Myocyte (in vitro differentiated cells): ENCODE data around the gene PPP1R13B. TPM values are rescaled to one million over a fixed set of nuclear protein-coding genes. Genes with fewer than 3 reads are reported as not detected.
A peak's percentile ranks its signal among the peaks of the same experiment; 100 is the strongest.
"Not testable (repeated sequence)": the region's sequence is repeated elsewhere in the genome, so short reads cannot be mapped to it uniquely, and the experiment has no call there.

Experiments used
- DNase-seq: peaks from one replicate; pipeline ENCODE4 v3.0.0-alpha.2; 2012; ENCODE audit warnings: low read depth
- polyA plus RNA-seq: library from polyadenylated mRNA; unstranded; fragments of >200 nt; gene quantifications from one replicate; pipeline ENCODE4 v1.2.1, GENCODE V29; 2012; ENCODE audit warnings: missing spikeins
- total RNA-seq: library from RNA; depleted of rRNA; stranded (reverse); fragments of >200 nt; gene quantifications from 2 replicates; pipeline ENCODE4 v1.2.3, GENCODE V29; 2014

PPP1R13B gene
- total RNA-seq = 1.2 and 2.1 TPM in 2 replicates
- polyA plus RNA-seq = 2.6 TPM

GRCh38 chr14:103847451-103848174 lies at the start of gene PPP1R13B:
Gene PPP1R13B, minus strand, starts transcription at chr14:103847575. Its CDS starts 268 bp downstream, at chr14:103847307.
- DNase-seq = peak; percentile 86

DNA sequence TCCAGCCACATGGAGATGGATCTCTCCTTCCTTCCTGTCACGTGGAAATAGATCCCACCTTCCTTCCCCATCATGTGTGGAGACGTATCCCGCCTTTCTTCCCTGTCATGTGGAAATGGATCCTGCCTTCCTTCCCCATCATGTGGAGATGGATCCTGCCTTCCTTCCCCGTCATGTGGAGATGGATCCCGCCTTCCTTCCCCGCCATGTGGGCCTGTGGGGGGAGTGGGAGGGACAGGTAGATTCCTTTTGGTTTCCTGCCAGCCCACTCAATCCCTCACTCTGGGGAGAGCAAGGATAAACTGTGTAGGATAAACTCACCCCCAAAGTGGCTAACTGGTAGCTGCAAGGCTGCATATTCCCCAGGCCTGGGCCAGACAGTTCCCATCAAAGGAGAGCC lies 49.2 kb upstream of the PPP1R13B start:
- no peak for DNase-seq

DNA sequence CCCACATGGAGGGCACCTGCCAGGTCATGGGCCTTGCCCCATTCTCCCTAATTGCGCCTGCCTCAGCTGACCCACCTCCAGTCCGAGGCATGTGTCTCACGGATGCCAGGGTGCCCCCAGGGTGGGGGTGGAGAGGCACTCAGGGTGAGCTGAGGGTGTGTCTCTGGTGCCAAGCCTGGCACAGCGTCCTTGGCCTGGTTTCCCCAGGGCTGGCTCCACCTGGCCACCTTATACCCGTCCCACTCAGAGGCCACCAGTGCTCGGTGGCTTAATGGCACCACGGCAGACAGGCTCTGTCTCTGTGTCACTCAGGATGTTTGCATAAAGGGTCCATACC lies 47.3 kb upstream of the PPP1R13B start:
- DNase-seq = no peak

- no peak for DNase-seq
Measured at GRCh38 chr14:103894034-103894722, 46.8 kb upstream of the PPP1R13B start.

- DNase-seq = no peak
Measured at GRCh38 chr14:103892247-103892646, 44.9 kb upstream of the PPP1R13B start.

- DNase-seq = no peak
Measured at GRCh38 chr14:103891667-103892215, 44.4 kb upstream of the PPP1R13B start.

DNA sequence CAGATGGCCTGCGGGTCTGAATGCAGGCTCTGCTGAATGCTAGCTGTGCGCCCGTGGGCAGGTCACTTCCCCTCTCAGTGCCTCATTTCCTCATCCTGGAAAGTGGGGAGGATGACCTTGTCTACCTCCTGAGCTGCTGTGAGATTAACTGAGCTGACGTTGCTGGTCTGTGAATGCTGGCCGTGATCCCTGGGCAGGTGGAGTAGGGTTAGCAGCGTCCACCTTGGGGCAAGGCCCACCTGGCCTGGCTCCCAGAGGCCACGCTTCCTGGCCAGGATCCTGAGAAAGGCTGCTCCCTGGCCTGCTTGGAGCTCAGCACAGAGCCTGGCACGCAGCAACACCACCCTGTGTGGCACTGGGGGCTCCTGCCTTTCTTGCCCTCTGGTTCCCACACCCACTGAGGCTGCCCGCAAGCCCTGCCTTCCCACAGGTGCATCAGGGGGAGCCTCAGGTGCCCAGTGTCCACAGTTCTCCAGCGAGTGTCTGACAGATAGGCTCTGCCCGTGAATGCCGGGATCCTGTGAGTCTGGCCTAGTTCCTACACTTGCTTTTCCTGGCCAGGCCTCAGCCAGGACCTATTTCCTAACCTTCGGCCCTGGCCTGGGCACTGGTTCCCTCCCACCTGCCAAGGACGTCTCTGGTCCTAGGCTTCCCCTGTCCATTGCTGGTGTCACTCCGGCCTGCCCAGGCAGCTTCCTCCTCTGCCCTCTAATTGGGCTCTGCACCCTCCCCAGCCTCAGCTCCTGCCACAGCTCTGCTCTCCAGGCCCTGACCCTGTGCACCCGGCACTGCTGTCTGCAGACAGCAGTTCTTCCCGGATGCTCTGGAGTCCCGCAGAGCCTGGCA lies 43.7 kb upstream of the PPP1R13B start:
- no peak for DNase-seq

GRCh38 chr14:103890052-103890371 lies 42.6 kb upstream of the PPP1R13B start:
- no peak for DNase-seq

DNA sequence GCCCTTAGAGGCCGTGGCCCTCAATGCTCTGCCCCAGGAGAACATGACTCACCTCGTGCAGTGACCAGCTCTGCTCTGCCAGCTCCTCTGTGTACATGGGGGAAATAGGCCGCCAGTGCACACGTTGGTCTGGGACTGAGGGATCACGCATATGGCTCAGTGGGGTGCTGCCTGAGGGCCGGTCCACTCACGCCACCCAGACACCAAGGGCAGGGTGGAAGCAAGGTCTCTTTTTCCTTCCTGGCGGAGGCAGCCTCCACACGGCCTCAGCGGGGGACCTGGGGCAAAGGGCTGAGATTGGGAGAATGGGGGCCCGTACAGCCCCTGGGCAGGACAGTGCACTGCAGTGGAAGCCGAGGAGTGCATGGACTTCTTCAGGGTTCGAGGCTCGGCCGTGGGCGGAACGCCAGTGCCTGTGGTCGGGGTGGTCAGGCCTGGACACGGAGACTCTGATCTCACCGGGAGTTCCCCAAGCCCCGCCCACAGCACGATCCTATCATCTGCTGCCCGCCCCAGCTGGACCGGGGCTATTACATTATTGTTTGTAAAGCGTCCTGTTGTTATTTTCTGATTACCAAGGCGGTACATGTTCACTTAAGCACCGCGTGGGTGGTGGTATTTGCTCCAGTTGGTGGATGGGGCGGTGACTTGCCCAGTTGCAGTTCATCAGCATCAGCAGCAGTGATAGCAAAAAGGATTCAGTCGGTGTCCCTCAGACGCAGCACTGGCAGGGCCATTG lies 42.1 kb upstream of the PPP1R13B start:
- DNase-seq = peak; percentile 56

DNA sequence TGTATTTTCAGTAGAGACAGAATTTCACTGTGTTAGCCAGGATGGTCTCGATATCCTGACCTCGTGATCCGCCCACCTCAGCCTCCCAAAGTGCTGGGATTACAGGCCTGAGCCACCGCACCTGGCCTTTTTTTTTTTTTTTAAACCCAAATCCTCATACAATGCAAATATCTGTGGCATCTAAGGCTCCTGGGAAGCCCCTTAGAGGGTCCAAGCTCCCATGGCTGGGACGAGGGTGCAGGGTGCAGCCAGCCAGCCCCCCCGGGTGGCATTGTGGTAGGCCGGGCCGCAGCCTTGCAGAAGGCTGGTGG lies 41.6 kb upstream of the PPP1R13B start:
- not testable (repeated sequence) for DNase-seq

DNA sequence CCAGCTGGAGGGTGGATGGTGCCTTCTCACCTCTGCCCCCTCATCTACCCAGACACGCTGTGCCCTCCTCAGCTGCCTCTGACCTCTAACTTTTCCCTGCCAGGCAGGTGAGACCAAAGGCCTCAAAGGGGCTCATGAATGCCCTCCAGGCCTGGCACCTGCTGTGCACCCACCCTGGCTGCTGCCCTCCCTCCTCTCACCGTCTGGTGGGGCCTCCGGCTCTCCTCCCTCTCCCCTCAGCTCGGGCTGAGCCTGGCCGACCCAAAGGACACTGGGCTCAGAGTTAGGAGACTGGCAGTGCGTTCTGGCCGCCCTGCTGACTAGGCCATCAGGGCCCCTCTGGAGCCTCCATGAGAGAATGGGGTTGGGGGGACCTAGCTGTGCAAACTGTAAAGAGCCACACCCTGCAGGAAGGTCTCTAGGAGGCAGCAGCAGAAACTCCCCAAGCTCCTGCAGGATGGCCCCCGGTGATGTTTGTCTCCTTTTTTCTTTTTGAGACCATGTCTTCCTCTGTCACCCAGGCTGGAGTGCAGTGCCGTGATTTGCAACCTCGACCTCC lies 40.3 kb upstream of the PPP1R13B start:
- DNase-seq = no peak

GRCh38 chr14:103887170-103887501 lies 39.8 kb upstream of the PPP1R13B start:
- DNase-seq = no peak

DNA sequence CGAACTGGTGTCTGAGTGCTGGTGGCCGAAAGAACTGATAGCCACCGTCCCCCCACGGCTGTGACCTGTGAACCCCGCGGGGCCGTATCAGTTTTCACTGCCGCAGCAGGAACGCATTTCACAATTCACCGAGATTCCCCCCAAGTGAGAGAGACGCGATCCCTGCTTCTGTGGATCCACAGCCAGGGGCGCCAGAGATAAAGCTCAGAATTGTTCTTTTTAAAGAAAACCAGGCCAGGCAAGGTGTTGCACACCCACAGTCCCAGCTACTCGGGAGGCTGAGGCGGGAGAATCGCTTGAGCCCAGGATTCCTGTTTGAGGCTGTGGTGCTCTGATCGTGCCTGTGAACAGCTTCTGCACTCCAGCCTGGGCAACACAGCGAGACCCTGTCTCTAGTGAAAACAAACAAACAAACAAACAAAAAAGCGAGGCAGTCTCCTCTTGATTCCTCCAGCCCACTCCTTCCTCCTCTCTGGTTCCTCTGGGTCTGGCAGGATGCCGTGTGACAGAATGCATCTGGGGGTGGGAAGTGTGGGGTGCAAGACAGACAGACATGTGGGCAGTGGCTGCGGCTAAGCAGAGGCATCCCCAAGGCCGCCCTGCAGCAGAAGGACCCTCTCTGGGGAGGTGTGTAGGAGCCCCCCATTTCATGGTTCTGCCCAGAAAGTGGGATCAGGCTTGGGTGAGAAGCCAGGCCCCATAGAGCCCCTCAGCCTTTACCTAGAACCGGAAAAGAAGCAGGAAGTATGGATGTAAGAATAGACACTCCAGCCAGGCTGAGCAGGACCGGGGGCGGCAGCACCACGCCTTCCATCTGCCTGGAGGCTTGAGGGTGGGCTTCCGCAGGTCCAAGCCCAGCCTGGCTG lies 39.2 kb upstream of the PPP1R13B start:
- no peak for DNase-seq

DNA sequence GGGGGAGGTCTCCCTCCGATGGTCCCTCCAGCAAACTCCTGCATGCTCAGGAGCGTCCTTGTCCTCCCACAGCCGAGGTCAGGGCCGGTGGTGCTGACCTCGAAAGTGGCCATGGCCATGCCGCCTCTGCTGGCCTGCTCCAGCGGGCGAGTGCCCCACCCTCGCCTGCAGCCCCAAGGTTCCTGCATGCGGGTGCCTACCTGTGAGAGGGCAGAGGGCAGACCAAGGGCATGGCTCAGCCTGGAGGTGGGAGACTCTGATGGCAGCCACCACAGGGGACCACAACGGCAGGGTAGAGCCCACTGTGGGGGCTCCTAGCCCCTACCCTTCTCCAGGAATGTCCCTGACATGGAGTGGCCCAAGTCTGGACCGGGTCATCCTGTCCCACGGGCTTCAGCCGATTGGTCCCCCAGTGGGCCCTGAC lies 38.1 kb upstream of the PPP1R13B start:
- DNase-seq = no peak

DNA sequence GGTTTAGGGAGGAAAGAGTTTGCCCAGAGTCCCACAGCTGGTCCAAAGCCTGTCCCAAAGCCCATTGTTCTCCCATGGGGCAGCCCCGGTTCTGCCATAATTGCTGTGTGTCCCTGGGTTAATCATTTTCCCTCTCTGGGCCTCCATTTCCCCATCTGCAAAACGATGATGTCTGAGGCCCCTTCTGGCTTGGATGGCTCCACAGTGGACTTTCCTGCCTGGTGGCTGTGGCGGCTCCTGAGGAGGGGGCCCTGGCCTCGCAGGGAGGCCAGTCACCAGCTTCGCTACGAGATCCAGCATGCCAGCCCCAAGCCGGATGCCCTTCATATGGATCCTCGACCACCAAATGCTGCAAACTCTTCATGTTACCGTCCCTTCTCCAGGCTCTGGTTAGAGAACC lies 37.5 kb upstream of the PPP1R13B start:
- DNase-seq = no peak

DNA sequence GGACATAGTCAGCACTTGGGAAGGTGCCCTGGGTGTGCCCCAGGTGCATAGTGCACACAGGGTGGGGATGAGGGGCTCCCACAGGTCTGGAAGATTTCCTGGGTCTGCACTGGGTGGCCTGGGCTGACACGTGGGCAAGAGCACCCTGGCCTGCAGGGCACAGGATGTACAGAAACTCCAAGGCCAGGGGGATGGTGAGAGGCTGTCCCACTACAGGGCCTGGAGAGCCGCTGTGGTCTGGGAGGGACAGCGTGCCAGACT lies 35.8 kb upstream of the PPP1R13B start:
- DNase-seq = no peak

- DNase-seq = no peak
Measured at GRCh38 chr14:103882503-103883262, 35.3 kb upstream of the PPP1R13B start.

GRCh38 chr14:103881268-103882201 lies 34.2 kb upstream of the PPP1R13B start:
- DNase-seq = peak; percentile 31
